Vagina (tissue), 2 donors: ENCODE results near the gene RITA1. TPM values are rescaled to one million over a fixed set of nuclear protein-coding genes. Genes with fewer than 3 reads are reported as not detected.
"Not testable (repeated sequence)": the region's sequence is repeated elsewhere in the genome, so short reads cannot be mapped to it uniquely, and the experiment has no call there.

Experiments used
- DNase-seq, 2 donors: peaks; one replicate each; pipeline ENCODE4 v3.0.0-alpha.2; 2017; ENCODE audit errors: extremely low spot score in 2 of 2
- H3K27ac ChIP-seq: fragments of 200-600 bp; sonication (generic); one replicate; pipeline ENCODE4 v1.5.1; 2019
- H3K27me3 ChIP-seq: fragments of 200-600 bp; sonication (generic); one replicate; pipeline ENCODE4 v1.5.1; 2019
- H3K36me3 ChIP-seq, 2 donors: fragments of 200-600 bp; sonication (generic); one replicate each; pipeline ENCODE4 v1.5.1; 2017 to 2019
- H3K4me1 ChIP-seq: fragments of 200-600 bp; sonication (generic); one replicate; pipeline ENCODE4 v1.5.1; 2019
- H3K4me3 ChIP-seq, 2 donors: fragments of 200-600 bp; sonication (generic); 1 replicate in 1 of 2; 2 replicates in 1 of 2; pipeline ENCODE4 v1.5.1; 2016 to 2019
- H3K9me3 ChIP-seq: fragments of 200-600 bp; sonication (generic); one replicate; pipeline ENCODE4 v1.5.1; 2019
- POLR2A ChIP-seq, 2 donors: fragments of 450-650 bp; IDR thresholded peaks; one replicate each; pipeline ENCODE4 v1.6.1; 2017; ENCODE audit warnings: antibody characterized with exemption in 2 of 2, mild to moderate bottlenecking in 2 of 2, moderate library complexity in 2 of 2
- POLR2AphosphoS5 ChIP-seq, 2 donors: sonication (generic); formaldehyde crosslinking; IDR thresholded peaks; one replicate each; pipeline ENCODE4 v1.9.0; 2017; ENCODE audit warnings: antibody characterized with exemption in 2 of 2, mild to moderate bottlenecking in 2 of 2, low read depth in 1 of 2; ENCODE audit not compliant: insufficient read depth in 1 of 2
- intact Hi-C: fragments of 100-400 bp; cut with DNase I; formaldehyde crosslinking; loops from one replicate; pipeline ENCODE4 v1.15.1; 2023
- total RNA-seq: library from RNA; depleted of rRNA; stranded (reverse); fragments of >200 nt; gene quantifications from one replicate; pipeline ENCODE4 v1.2.3, GENCODE V29; 2016
- TF ChIP-seq, protein P1 (sequence below), 3 experiments: fragments of 450-650 bp in 2 of 3; fragments of 200-600 bp in 1 of 3; sonication (generic) in 1 of 3; IDR thresholded peaks; one replicate each; pipeline ENCODE4 v1.5.1; 2017 to 2019; ENCODE audit warnings: antibody characterized with exemption in 3 of 3, mild to moderate bottlenecking in 2 of 3, moderate library complexity in 2 of 3

RITA1 gene
- total RNA-seq, 1 donor from 2014 or later = 14.5 TPM

DNA sequence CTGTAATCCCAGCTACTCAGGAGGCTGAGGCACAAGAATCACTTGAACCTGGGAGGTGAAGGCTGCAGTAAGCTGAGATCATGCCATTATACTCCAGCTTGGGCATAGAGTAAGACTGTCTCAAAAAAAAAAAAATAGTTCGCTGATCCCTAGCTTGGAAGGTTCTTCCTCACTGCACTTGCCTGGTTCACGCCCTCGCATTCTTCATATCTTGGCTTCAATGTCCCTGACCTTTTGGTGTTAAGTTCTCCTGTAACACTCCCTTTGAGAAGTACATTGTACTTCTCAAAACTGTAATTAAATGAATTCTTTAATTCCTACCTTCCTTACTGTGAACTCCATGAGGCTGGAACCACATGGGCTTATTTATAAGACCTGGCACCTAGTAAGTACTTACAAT is 19.3 kb downstream of the RITA1 start:
- H3K9me3 ChIP-seq = no peaks in the 10 kb centered on the region
- H3K4me1 ChIP-seq = peaks cover 13% of the 10 kb centered on the region
- TF ChIP-seq, protein P1, sequence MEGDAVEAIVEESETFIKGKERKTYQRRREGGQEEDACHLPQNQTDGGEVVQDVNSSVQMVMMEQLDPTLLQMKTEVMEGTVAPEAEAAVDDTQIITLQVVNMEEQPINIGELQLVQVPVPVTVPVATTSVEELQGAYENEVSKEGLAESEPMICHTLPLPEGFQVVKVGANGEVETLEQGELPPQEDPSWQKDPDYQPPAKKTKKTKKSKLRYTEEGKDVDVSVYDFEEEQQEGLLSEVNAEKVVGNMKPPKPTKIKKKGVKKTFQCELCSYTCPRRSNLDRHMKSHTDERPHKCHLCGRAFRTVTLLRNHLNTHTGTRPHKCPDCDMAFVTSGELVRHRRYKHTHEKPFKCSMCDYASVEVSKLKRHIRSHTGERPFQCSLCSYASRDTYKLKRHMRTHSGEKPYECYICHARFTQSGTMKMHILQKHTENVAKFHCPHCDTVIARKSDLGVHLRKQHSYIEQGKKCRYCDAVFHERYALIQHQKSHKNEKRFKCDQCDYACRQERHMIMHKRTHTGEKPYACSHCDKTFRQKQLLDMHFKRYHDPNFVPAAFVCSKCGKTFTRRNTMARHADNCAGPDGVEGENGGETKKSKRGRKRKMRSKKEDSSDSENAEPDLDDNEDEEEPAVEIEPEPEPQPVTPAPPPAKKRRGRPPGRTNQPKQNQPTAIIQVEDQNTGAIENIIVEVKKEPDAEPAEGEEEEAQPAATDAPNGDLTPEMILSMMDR (IDR thresholded peaks at IDR 0.05) = no peak
- TF ChIP-seq POLR2AphosphoS5 (IDR thresholded peaks at IDR 0.05; ENCODE audit: insufficient read depth in 1 of 2, low read depth in 1 of 2) = no peak
- no peak for TF ChIP-seq POLR2A (IDR thresholded peaks at IDR 0.05)
- DNase-seq = no peak
- H3K4me3 ChIP-seq = no peak overlapping the region
- H3K27me3 ChIP-seq = no peaks in the 10 kb centered on the region
- H3K27ac ChIP-seq = no peak overlapping the region
- intact Hi-C loops = no loop called here
- no peaks in the 10 kb centered on the region for H3K36me3 ChIP-seq

DNA sequence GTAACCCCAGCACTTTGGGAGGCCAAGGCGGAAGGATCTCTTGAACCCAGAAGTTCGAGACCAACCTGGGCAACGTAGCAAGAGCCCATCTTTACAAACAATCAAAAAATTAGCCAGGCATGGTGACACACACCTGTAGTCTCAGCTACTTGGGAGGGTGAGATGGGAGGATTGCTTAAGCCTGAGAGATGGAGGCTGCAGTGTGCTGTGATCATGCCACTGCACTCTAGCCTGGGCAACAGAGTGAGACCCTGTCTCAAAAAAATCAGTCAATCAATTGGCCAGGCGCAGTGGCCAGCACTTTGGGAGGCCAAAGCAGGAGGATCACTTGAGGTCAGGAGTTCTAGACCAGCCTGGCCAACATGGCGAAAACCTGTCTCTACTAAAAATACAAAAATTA is 21.3 kb downstream of the RITA1 start:
- H3K27ac ChIP-seq, H3K36me3 ChIP-seq, intact Hi-C loops, H3K27me3 ChIP-seq, H3K9me3 ChIP-seq, H3K4me3 ChIP-seq, DNase-seq: not testable (repeated sequence)
- H3K4me1 ChIP-seq = peaks cover 13% of the 10 kb centered on the region

DNA sequence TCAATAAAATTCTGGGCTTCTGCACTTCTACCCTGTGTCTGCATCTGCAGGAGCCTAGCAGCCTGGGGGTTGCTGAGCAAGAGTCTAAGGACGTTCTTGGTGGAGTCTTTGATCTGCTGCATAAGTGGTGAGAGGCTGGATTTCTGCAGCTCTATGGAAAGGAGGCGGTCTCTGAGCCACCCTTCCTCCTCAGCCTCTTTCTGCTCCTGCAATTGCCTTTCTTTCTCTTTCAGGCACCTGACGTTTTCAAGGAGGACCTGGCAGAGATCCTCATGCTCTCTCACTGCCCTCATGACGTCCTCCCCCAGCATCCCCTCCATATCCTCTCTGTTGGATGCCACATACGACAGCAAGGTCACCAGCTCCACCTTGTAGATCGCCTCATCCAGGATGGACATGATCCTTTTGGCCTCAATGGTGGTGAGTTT is 22.1 kb downstream of the RITA1 start:
- H3K36me3 ChIP-seq = no peaks in the 10 kb centered on the region
- no peaks in the 10 kb centered on the region for H3K9me3 ChIP-seq
- no peak for TF ChIP-seq POLR2A (IDR thresholded peaks at IDR 0.05)
- TF ChIP-seq, protein P1 (IDR thresholded peaks at IDR 0.05) = no peak
- TF ChIP-seq POLR2AphosphoS5 (IDR thresholded peaks at IDR 0.05; ENCODE audit: insufficient read depth in 1 of 2, low read depth in 1 of 2) = no peak
- intact Hi-C loops = no loop called here
- H3K27me3 ChIP-seq = no peaks in the 10 kb centered on the region
- no peak overlapping the region for H3K27ac ChIP-seq
- H3K4me3 ChIP-seq = no peak overlapping the region
- H3K4me1 ChIP-seq = peaks cover 13% of the 10 kb centered on the region
- DNase-seq = no peak

DNA sequence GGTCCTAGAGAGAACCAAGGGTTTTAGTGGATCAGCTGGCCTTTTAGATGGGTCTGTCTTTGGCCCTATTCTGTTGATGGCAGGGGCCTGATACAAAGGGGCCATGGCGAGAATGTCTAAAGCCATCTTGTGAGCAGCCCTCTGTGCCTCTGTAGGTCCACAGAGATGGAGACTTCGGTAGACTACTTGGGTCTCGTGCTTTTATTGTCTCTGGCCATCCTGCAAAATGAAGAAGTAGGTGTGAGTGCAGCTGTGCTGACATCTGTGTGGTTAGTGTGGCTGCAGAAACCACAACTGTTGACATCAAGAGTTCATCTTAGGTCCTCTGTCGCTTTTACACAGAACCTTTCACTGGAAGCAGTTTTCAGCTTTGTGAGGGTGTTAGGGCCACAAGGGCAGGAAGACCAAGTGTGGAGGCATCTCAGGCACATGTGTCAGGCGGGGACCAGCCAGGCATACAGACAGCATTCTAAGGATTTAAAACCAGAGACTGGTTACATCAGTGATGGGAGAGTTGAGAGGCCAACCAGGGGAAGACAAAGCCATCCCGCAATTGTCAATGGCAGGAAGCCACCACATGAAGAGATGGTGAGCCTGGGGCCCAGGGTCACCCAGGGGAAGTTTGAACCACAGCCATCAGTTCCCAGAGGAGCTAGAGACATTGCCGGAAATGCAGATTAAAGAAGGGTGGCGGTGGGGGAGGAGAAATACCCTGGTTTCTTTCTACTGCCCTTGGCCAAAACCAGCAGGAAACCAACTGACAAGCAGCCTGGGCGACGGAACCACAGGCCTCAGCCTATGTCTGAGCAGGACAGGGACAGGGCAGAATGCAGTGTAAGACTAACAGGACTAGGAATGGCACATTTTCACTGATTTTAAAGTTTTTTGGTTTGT is 22.8 kb downstream of the RITA1 start:
- H3K9me3 ChIP-seq = no peaks in the 10 kb centered on the region
- no peaks in the 10 kb centered on the region for H3K36me3 ChIP-seq
- TF ChIP-seq, protein P1 (IDR thresholded peaks at IDR 0.05) = no peak
- no peak for TF ChIP-seq POLR2AphosphoS5 (IDR thresholded peaks at IDR 0.05; ENCODE audit: insufficient read depth in 1 of 2, low read depth in 1 of 2)
- TF ChIP-seq POLR2A (IDR thresholded peaks at IDR 0.05) = no peak
- no peaks in the 10 kb centered on the region for H3K27me3 ChIP-seq
- no peak overlapping the region for H3K4me3 ChIP-seq
- intact Hi-C loops = no loop called here
- no peak overlapping the region for H3K27ac ChIP-seq
- no peak for DNase-seq
- peaks cover 13% of the 10 kb centered on the region for H3K4me1 ChIP-seq

DNA sequence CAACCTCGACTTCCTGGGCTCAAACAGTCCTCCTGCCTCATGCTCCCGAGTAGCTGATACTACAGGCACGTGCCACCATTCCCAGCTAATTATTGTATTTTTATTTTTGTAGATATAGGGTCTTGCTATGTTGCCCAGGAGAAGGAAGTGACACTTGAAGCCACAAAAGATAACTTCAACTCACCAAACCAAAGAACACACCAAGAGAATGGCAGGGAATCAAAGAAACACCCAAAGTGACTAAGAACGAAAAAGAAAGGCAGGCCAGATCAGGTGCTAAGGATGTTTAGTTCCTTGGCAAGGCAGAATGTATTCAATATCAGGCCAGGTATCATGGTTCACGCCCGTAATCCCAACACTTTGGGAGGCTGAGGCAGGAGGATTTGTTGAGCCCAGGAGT is 25.6 kb downstream of the RITA1 start:
- DNase-seq = no peak
- TF ChIP-seq POLR2AphosphoS5 (IDR thresholded peaks at IDR 0.05; ENCODE audit: insufficient read depth in 1 of 2, low read depth in 1 of 2) = no peak
- TF ChIP-seq, protein P1 (IDR thresholded peaks at IDR 0.05) = no peak
- Histone ChIP-seq H3K4me1 (peaks cover 40% of the 10 kb centered on the region), H3K9me3 (no peaks in the 10 kb centered on the region), H3K36me3 (no peaks in the 10 kb centered on the region), H3K4me3 (no peak overlapping the region), H3K27me3 (no peaks in the 10 kb centered on the region), H3K27ac (no peak overlapping the region)
- intact Hi-C loops = no loop called here
